ENCODE data around the gene KTI12.

DNA sequence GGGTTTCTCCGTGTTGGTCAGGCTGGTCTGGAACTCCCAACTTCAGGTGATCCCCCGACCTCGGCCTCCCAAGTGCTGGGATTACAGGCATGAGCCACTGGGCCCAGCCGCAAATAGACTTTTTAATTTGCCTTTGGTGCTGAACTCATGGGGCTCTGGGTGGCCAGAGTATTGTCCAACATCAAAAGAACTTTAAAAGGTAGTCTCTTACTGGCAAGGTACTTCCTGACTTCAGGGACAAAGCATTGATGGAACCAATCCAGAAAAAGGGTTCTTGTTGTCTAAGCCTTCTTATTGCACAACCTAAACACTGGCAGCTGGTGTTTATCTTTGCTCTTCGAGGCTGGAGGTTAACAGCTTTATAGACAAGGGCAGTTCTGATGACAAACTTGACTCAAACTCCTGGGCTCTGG, 3.8 kb upstream of the KTI12 start:
- TF ChIP-seq EP300 (IDR thresholded peaks at IDR 0.05) (no peak), POLR2A (IDR thresholded peaks at IDR 0.05) (no peak)
- TF ChIP-seq, protein P1, sequence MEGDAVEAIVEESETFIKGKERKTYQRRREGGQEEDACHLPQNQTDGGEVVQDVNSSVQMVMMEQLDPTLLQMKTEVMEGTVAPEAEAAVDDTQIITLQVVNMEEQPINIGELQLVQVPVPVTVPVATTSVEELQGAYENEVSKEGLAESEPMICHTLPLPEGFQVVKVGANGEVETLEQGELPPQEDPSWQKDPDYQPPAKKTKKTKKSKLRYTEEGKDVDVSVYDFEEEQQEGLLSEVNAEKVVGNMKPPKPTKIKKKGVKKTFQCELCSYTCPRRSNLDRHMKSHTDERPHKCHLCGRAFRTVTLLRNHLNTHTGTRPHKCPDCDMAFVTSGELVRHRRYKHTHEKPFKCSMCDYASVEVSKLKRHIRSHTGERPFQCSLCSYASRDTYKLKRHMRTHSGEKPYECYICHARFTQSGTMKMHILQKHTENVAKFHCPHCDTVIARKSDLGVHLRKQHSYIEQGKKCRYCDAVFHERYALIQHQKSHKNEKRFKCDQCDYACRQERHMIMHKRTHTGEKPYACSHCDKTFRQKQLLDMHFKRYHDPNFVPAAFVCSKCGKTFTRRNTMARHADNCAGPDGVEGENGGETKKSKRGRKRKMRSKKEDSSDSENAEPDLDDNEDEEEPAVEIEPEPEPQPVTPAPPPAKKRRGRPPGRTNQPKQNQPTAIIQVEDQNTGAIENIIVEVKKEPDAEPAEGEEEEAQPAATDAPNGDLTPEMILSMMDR (IDR thresholded peaks at IDR 0.05) = no peak

Measured in ovary (tissue), 3 donors.